ENCODE data around the gene PRRC2B. TPM values are rescaled to one million over a fixed set of nuclear protein-coding genes. Genes with fewer than 3 reads are reported as not detected.

Gene PRRC2B
- total RNA-seq, 1 donor from 2014 or later: 124 TPM

DNA sequence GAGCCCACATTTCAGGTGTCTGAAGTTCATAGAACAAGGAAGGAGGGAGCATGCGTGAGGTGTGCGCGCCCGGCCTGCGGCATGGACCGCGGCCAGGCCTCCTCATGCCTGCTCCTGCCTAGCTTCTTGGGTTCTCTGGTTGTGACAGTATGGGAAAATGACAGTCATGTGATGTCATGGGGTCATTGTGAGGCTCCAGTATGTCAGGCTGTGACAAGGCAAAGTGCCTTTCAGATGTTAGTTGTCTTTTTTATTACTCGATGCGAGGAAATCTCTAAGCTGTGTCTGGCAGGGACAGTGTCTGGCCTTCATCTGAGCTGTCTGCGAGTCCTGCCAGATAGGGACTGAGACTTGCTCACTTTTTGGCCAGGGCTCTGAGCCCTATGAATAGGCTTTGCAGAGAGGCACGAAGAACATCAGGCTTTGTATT is 123.9 kb downstream of the PRRC2B start:
- DNase-seq: peak; percentile 59
- ATAC-seq (ENCODE audit: poor library complexity): peak; percentile 87

DNA sequence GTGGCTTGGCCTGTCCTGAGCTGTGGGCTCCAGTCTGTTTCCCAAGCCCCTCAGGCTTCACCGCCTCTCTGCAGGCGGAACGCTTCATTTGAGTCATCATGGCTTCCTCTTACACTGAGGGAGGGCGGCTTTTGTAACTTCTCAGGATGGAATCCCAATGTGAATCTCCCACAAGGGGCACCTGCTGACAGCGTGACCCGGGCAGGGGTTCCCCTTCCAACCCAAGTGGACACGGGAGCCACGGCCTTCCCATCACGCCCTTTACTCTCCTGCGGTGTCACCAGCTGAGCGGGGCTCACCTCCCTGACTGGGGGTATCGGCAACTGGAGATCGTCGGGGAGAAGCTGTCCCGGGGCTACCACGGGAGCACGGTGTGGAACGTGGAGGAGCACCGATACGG is 124.7 kb downstream of the PRRC2B start:
- intact Hi-C loops (cut with DNase I): no loop called here
- DNase-seq (no peak), ATAC-seq (ENCODE audit: poor library complexity) (no peak)

More for the DNA sequence above, 123.9 kb downstream of the PRRC2B start:
- intact Hi-C loops (cut with DNase I): no loop called here

DNA sequence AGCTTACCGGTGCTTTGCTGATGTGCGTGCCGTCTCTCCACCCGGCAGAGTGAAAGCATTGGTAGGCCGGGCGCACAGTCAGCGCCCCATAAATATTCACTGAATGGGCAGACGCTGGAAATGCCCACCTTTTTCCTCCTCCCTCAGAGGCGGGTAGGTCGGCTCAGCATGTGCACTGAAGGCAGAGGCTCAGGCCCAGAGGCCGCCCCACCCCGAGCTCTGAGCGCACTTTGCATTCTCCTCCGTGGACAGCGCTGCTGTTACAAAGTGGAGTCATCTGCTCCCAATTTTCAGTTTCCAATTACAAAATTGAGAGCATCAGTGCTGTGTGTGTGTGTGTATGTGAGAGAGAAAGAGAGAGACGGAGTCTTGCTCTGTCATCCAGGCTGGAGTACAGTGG is 126.6 kb downstream of the PRRC2B start:
- no peak for DNase-seq
- intact Hi-C loops (cut with DNase I): no loop called here
- ATAC-seq (ENCODE audit: poor library complexity): no peak

DNA sequence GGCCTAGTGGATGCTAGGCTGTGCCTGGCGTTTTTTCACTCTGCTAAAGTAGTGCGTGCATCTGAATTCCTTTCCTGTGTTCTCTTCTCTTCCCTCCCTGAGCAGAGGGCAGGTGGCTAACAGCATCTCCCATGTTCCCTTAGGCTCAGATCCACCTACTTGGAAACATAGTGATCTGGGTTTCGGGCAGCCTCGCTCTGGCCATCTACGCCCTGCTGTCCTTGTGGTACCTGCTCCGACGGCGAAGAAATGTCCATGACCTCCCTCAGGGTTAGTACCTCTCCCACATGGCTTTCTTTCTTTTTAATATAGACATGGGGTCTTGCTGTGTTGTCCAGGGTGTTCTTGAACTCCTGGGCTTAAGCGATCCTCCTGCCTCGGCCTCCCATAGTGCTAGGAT is 127.3 kb downstream of the PRRC2B start:
- ATAC-seq (ENCODE audit: poor library complexity): no peak
- intact Hi-C loops (cut with DNase I): no loop called here
- no peak for DNase-seq

DNA sequence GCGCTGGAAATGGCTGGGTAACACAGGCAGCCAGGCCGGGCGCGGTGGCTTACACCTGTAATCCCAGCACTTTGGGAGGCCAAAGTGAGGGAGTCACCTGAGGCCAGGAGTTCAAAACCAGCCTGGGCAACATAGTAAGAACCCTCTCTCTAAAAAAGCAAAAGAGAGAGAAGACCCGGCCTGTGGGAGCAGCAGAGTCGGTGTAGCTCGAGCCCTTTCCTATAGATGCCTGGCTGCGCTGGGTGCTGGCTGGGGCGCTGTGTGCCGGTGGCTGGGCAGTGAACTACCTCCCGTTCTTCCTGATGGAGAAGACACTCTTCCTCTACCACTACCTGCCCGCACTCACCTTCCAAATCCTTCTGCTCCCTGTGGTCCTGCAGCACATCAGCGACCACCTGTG is 127.9 kb downstream of the PRRC2B start:
- intact Hi-C loops (cut with DNase I): no loop called here

DNA sequence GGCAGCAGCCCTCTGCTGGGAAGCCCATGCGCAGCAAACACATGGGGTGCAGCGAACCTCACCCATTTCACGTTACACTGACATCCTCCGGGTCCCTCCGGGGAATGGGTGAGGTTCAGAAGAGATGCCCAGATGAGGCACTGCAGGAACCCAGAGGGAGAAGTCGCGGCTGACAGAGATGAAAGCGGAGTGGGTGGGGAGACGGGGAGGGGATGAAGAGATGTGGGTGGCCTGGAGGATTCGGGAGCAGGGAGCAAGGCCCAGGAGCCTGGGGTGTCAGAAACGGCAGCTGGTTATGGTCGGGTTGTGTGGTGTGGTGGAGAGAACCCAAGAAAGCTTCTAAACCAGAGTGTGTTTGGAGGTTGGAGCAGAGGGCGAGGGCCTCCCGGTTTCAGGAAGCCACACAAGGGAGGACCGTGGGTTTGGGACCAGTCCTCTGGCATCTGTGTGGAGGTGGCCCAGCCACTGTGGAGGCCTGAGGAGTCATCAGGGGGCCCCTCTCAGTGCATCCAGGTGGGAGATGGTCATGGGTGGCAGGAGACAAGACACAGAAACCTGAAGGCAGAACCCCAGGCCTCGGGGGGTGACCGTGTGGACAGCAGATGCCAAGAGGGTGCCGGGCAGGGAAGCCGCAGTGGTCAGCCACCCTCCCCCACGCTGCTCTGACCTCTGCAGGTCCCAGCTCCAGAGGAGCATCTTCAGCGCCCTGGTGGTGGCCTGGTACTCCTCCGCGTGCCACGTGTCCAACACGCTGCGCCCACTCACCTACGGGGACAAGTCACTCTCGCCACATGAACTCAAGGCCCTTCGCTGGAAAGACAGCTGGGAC is 128.6 kb downstream of the PRRC2B start:
- intact Hi-C loops (cut with DNase I): no loop called here
- ATAC-seq (ENCODE audit: poor library complexity) (no peak), DNase-seq (no peak)

More for the DNA sequence above, 127.9 kb downstream of the PRRC2B start:
- DNase-seq: no peak
- no peak for ATAC-seq (ENCODE audit: poor library complexity)

DNA sequence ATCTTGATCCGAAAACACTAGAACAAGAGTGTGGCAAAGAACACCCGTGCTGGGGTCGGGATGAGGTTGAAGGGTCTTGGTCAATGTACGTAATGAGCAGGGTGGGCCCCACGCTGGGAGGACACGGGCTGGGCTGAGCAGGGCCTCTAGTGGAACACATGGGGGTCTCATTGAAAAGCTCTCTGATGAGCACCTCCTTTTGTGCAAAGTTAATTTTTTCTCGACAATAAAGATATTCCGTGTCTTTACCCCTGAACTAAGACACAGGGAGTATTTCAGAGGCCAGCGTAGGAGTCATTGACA is 129.2 kb downstream of the PRRC2B start:
- DNase-seq (no peak), ATAC-seq (ENCODE audit: poor library complexity) (no peak)
- intact Hi-C loops (cut with DNase I): no loop called here

DNA sequence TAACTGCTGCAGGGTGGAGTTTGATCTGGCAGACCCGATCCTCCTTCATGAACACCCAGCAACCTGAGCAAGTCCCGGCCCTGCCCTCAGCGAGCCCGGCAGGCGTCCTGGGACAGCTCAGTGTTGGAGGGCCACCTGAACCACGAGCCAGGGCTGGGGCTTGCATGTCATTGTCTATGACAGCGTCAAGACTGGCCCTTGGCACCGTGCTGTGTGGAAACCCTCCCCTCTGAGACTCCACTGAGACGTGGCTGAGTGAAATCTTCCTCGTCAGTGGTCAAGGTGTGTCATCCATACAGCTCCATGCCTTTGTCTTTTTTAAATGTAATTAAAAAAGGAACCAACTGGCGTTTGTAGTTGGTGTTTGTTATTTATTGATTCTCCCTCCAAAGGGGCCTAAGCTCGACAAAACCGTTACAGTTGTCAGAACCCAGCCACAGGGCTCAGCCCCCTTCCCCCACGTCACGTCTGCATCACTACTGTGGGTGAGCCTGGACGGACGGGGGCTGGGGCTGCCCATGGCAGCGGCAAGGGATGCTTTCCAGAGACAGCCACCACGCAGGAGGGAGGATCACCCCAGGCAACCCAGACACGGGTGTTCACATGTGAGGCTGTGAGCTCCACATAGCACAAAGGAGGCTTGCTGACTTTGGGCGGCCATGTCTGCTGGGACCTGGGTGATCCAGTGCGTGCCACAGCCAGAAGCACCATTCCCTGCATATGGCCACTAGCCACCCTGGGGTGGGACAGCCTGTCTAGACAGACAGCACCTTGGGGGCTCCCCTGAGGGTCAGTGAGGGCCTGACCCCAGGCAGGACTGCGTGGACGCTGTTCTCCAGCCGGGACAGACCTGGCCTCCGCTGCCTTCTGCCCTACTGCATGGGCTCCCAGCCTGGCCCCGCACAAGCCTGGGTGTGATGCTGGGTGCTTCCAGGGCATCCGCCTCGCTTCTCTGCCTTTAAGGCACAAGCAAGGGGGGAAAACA is 129.9 kb downstream of the PRRC2B start:
- DNase-seq (no peak), ATAC-seq (ENCODE audit: poor library complexity) (peak; percentile 7)
- intact Hi-C loops (cut with DNase I): no loop called here

DNA sequence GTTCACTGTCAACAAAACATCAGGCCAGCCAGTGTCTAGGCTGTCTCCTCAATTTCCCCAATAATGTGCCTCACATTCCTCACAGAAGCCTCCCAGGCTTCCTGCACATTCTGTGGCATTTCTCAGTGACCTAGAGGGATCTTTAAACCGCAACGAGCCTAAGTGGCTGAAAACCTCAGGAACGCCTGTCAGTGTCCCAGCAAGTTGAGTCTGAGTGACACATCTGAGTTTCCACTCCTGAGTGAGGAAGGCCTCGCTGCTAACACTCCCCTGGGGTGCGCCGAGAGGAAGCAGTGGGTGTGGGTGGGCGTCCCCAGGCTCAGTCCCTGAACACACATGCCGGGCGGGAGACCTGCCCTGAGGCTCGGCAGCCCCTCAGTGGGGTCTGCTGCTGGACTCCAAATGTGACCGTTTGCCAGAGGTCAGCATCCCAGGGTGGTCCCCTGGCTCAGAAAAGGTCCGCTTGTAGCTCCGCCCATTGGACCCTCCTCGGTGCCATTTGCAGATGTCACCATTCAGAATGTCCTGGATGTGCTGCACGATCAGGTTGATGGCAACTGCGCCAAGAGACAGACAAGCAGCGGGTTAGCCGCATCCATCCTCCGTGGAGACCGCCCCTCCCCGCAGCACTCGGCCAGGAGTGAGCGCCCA is 130.9 kb downstream of the PRRC2B start:
- intact Hi-C loops (cut with DNase I): no loop called here
- ATAC-seq (ENCODE audit: poor library complexity) (no peak), DNase-seq (no peak)

DNA sequence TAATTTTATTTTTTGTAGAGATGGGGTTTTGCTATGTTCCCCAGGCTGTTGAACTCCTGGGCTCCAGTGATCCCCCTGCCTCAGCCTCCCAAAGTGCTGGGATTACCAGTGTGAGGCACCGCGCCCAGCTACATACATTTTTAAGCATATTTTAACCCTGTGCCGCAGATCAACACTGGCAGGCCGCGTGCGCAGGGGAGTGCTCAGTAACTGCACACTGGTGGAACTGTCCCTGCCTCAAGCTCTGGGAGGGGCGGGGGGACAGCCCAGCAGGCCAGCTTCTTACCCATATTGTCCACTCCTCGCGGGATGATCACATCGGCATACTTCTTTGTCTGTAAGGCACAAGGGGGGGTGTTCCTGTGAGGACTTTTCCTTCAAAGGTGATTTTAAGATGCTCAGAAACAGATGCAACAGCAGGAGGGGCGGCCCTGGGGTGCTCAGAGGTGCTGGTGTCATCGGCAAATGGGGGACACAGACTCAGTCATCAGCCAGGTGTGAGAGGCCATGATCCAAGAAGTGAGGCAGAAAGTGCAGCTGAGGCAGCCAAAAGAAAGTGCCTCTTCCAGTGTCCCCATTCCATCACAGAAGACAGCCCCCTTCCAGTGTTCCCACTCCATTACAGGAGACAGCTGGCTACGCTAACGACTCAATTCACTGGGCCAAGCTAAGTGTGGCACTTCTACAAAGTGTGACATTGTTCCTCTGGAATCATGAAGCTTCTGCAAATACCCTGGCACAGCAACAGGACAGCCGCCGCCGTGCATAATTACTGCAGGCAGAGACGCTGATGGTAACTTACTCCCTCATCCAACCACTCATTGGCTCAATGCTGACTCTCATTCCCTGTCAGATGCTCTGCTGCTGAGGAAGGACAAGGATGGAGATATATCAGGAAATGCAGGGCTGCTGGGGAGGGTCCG is 132.0 kb downstream of the PRRC2B start:
- intact Hi-C loops (cut with DNase I): no loop called here
- DNase-seq: no peak

DNA sequence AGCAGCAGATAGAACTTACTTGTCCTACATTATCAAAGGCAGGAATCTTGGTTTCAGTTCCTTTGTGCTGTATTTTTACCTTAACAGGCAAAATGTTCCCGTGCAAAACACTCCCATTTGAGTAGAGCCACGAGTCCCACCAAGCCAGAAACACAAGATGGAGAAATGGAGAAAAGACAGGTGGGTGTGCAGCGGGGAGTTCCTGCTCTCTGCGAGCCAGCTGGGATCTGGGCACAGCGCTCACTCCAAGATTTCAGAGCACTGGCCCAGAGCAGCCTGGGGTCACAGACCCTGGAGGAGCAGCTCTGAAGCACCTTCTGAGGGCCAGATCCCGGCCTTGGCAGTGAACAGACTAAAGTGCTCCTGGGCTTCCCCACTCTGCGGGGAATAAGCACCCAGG is 134.3 kb downstream of the PRRC2B start:
- intact Hi-C loops (cut with DNase I): no loop called here

More for the DNA sequence above, 132.0 kb downstream of the PRRC2B start:
- no peak for ATAC-seq (ENCODE audit: poor library complexity)

DNA sequence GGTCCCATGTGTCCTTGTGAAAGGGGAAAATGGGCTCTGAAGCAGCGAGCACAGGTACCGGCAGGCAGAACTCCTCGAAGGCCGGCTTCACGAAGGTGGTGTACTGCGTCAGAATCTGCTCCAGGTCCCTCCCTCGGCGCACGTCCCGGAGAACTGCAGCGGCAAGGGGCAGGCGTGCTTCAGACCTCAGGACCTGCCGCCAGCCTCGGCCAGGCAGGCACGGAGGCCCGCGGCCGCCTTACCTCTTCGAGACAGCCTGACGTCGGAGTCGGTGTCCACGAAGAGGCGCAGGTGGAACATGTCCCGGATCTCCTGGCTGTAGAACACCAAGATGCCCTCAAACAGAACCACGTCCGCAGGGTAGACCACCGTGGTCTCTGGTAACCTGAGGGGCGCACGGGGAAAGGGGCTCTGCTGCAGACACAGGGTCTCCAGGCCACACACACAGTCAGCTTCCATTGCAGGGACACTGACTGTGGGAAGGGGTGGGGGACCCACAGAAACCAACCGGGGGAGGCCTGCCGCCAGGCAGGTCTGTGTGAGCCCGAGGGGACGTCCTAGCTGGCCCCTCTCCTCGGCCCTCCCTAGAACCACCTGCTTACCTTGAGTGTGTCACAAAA is 135.1 kb downstream of the PRRC2B start:
- DNase-seq: no peak
- ATAC-seq (ENCODE audit: poor library complexity): no peak
- intact Hi-C loops (cut with DNase I): no loop called here

More for the DNA sequence above, 134.3 kb downstream of the PRRC2B start:
- ATAC-seq (ENCODE audit: poor library complexity) (no peak), DNase-seq (no peak)

DNA sequence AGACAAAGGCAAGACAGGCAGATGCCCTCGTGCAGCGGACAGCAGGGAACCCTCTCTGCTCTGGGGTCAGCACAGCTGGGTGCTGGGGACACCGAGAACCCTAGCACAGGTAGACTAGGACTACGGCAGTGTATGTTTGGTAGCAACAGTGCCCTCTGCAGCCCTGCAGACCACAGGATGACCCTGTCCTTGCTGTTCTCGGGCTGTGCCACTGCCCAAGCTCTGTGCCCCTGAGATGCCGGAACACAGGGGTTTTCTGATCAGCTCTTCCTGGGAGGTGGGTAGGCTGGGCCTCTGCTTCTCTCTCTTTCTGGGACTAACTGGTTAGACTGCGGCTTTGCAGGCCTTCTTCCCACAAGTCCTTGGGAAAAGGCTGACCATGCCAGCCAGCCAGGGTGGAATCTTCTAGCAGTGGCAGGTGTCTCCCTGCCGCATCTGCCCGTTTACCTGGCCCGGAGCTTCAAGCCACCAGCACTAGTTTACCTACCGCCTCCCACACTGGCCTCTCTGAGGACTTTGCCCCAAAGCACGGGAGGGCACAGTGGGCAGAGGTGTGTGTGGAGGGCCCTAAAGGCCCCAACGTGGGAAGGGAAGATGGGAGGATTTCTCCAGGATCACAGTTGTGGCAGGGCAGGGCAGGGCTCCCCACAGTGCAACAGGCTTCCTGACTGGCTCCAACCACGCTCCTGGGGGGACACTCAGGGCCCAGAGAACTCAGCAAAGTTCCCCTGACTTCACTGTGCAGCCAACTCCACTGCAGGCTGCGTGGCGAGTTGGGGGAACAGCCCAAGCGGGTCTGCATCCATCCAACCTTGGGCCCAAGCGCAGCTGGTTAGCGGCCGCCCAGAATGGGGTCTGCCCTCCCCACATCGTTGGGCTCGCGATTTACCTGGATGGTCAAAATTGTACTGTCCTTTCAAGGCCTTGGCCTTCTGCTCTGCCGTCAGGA is 136.0 kb downstream of the PRRC2B start:
- no peak for ATAC-seq (ENCODE audit: poor library complexity)

DNA sequence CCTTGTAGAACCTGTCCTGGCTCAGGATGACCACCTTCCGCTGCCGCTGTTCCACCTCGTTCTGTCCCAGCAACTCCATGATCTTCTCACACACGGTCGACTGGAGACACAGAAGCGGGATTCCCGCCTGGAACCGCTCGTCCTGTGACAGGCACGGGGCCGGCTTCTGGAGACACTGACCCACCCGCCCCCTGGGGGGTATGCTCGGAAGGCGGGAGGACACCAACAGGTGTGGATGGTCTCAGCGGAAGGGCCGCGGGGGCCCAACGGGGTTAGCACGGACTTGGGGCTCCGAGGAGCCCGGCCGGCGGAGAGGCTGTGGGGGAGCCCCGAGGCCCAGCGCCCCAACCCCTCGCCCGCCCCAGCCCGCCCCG is 136.6 kb downstream of the PRRC2B start:
- peak; percentile 62 for DNase-seq
- intact Hi-C loops (cut with DNase I): no loop called here
- ATAC-seq (ENCODE audit: poor library complexity): peak; percentile 25

More for the DNA sequence above, 136.0 kb downstream of the PRRC2B start:
- no peak for DNase-seq
- intact Hi-C loops (cut with DNase I): no loop called here

DNA sequence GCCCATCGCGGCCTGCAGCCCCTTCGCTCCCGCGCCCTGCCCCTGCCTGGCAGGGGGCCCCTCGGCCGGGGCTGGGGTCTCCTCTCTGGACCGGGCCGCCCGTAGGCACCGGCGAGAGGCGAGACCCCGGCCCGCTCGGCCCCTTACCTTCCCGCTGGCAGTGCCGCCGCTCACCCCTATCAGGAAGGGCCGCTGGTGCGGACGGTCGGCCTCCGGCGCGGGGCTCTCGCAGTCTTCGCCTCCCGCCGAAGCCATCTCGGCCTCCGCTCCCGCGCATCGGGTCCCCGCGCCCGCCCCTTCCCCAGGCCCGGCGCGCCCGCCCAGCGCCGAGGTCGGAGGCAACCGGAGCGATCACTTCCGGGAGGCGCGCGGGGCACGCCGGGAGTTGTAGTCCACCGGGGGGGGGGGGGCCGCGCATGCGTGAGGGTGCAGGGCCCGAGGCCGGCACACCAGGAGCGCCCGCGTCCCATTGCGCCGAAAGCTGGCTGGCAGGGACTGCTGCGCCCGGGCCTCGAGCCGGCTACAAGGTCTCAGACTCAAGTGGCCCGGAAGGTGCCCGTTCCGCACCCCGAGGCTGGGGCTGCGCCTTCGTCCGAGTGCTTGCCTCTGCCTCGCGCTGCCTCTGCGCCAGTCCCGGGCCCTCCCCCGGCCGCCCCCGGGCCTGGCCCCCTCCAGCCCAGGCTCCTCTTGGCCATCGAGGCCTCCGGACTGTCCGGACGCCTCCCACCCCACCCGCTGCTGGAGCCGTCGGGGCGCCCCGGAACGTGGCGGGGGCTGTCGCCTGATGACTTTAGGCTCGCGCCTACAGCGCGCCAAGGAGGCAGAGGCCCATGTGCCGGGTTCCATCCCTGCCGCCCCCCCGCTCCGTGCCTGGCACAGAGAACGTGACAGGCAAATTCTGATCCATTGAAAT is 137.3 kb downstream of the PRRC2B start, which contains the start of gene UCK1:
UCK1 (minus strand) TSS at position 344 of the 913 bp plus-strand sequence; CDS start at position 255, 89 bp downstream.
- ATAC-seq (ENCODE audit: poor library complexity) (peak; percentile 98), DNase-seq (peak; percentile 88)
- intact Hi-C loops (cut with DNase I): no loop called here

Measured in Right ventricle myocardium superior (tissue), 1 donor.